Neural progenitor cell (in vitro differentiated cells): ENCODE results near the gene HYDIN. TPM values are rescaled to one million over a fixed set of nuclear protein-coding genes. Genes with fewer than 3 reads are reported as not detected.

Experiments
- DNase-seq: peaks from one replicate; pipeline ENCODE4 v3.0.0-alpha.2; 2016; ENCODE audit warnings: low spot score
- H2AFZ ChIP-seq: fragments of 200-600 bp; sonication (generic); replicated peaks from 2 replicates; pipeline ENCODE4 v1.6.1; 2016; ENCODE audit warnings: antibody characterized with exemption
- H3F3A ChIP-seq: fragments of 200-600 bp; sonication (generic); 2 replicates; pipeline ENCODE4 v1.6.1; 2016; ENCODE audit warnings: antibody characterized with exemption, low read depth
- H3K27ac ChIP-seq: fragments of 200-600 bp; sonication (generic); 2 replicates; pipeline ENCODE4 v1.5.1; 2016; ENCODE audit warnings: mild to moderate bottlenecking
- H3K27me3 ChIP-seq: fragments of 200-600 bp; sonication (generic); 2 replicates; pipeline ENCODE4 v1.6.1; 2016; ENCODE audit warnings: mild to moderate bottlenecking, moderate library complexity
- H3K36me3 ChIP-seq: fragments of 200-600 bp; sonication (generic); 2 replicates; pipeline ENCODE4 v1.5.1; 2016
- H3K4me1 ChIP-seq: fragments of 200-600 bp; sonication (generic); 2 replicates; pipeline ENCODE4 v1.6.1; 2016; ENCODE audit warnings: mixed run types
- H3K4me2 ChIP-seq: fragments of 200-600 bp; sonication (generic); 2 replicates; pipeline ENCODE4 v1.6.1; 2016
- H3K4me3 ChIP-seq: fragments of 200-600 bp; sonication (generic); 2 replicates; pipeline ENCODE4 v1.5.1; 2016
- H3K79me2 ChIP-seq: fragments of 200-600 bp; sonication (generic); 2 replicates; pipeline ENCODE4 v1.6.1; 2016; ENCODE audit warnings: low read depth
- H3K9ac ChIP-seq: fragments of 200-600 bp; sonication (generic); 2 replicates; pipeline ENCODE4 v1.6.1; 2016
- H3K9me3 ChIP-seq: fragments of 200-600 bp; sonication (generic); 2 replicates; pipeline ENCODE4 v1.5.1; 2016; ENCODE audit warnings: low read depth
- H4K20me1 ChIP-seq: fragments of 200-600 bp; sonication (generic); 2 replicates; pipeline ENCODE4 v1.6.1; 2016; ENCODE audit warnings: low read depth
- H3K27ac Mint-ChIP-seq: 3 replicates; pipeline ENCODE4 v1.8.0; 2021; ENCODE audit warnings: mixed read lengths
- H3K27me3 Mint-ChIP-seq: 2 replicates; pipeline ENCODE4 v1.8.0; 2022; ENCODE audit warnings: low read depth, mild to moderate bottlenecking, inconsistent platforms, moderate library complexity, mixed read lengths; ENCODE audit not compliant: insufficient read depth
- H3K36me3 Mint-ChIP-seq: 3 replicates; pipeline ENCODE4 v1.8.0; 2021; ENCODE audit warnings: mixed read lengths
- H3K4me1 Mint-ChIP-seq: 3 replicates; pipeline ENCODE4 v1.8.0; 2021; ENCODE audit warnings: mixed read lengths
- H3K4me3 Mint-ChIP-seq: 3 replicates; pipeline ENCODE4 v1.8.0; 2021; ENCODE audit warnings: mild to moderate bottlenecking, moderate library complexity, mixed read lengths
- H3K9me3 Mint-ChIP-seq: 3 replicates; pipeline ENCODE4 v1.8.0; 2020; ENCODE audit warnings: mixed read lengths
- EZH2 ChIP-seq: fragments of 200-600 bp; sonication (generic); IDR thresholded peaks from 2 replicates; pipeline ENCODE4 v1.6.1; 2017; ENCODE audit warnings: antibody characterized with exemption, mild to moderate bottlenecking, moderate library complexity
- EZH2phosphoT487 ChIP-seq: fragments of 200-600 bp; sonication (generic); IDR thresholded peaks from 2 replicates; pipeline ENCODE4 v1.6.1; 2017; ENCODE audit warnings: antibody characterized with exemption
- total RNA-seq: library from RNA; depleted of rRNA; stranded (reverse); fragments of >200 nt; gene quantifications from 2 replicates; pipeline ENCODE4 v1.2.3, GENCODE V29; 2015; ENCODE audit warnings: low replicate concordance
- TF ChIP-seq, protein P1 (sequence below): fragments of 200-600 bp; sonication (generic); IDR thresholded peaks from 2 replicates; pipeline ENCODE4 v1.5.1; 2017; ENCODE audit warnings: antibody characterized with exemption, mild to moderate bottlenecking

Gene HYDIN
- total RNA-seq, 1 donor from 2014 or later, result 4.0 TPM

DNA sequence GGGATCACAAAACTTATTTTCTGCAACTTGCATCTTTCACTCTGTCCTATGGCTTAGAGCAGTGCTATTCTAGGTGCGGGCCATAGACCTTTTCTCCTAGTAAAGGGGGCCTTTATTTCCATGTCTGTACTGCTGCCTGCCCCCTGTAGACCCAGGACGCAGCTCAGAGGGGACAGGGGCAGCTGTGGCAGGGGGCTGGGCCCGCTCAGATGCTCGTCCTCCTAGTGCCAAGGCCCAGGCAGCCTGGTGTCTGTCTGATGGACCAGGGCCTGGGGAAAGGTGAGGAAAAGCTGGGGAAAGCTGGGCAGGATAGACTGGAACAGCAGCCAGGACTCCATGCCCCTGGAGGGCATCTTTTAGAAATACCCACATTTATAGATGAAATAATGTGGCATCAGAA, 455.1 kb downstream of the HYDIN start:
- H3F3A ChIP-seq, result peaks cover 15% of the 10 kb centered on the region
- peaks cover 12% of the 10 kb centered on the region for H4K20me1 ChIP-seq

DNA sequence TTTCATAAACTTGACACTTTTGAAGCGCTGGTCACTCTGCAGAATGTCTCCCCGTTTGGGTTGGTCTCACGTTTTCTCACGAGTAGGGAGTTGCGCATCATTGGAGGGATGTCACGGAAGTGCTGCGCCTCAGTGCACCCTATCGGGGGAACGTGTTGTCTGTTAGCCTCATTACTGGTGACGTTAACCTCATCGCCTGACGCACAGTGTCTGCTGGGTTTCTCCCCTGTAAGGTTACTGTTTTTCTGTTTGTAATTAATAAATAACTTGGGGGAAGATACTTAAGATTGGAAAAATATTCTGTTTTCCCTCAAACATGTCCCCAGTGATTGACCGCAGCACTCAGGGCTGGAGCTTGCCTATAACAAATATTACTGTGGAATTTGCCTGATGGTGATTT, 456.3 kb downstream of the HYDIN start:
- no peaks in the 10 kb centered on the region for H3K36me3 ChIP-seq
- peaks cover 11% of the 10 kb centered on the region for H3K4me1 Mint-ChIP-seq
- no peaks in the 10 kb centered on the region for H3K79me2 ChIP-seq
- H3K27ac Mint-ChIP-seq, result no peak overlapping the region
- no peak for DNase-seq
- no peak overlapping the region for H2AFZ ChIP-seq
- H3K9me3 ChIP-seq, result no peaks in the 10 kb centered on the region
- H3K9me3 Mint-ChIP-seq, result peaks cover 2% of the 10 kb centered on the region
- no peaks in the 10 kb centered on the region for H3K27me3 ChIP-seq
- no peak overlapping the region for H3K4me3 Mint-ChIP-seq
- no peak overlapping the region for H3K4me2 ChIP-seq
- no peaks in the 10 kb centered on the region for H3K4me1 ChIP-seq
- no peak overlapping the region for H3K27ac ChIP-seq
- no peak overlapping the region for H3K4me3 ChIP-seq
- no peak for TF ChIP-seq EZH2phosphoT487
- no peak for TF ChIP-seq EZH2
- TF ChIP-seq, protein P1, sequence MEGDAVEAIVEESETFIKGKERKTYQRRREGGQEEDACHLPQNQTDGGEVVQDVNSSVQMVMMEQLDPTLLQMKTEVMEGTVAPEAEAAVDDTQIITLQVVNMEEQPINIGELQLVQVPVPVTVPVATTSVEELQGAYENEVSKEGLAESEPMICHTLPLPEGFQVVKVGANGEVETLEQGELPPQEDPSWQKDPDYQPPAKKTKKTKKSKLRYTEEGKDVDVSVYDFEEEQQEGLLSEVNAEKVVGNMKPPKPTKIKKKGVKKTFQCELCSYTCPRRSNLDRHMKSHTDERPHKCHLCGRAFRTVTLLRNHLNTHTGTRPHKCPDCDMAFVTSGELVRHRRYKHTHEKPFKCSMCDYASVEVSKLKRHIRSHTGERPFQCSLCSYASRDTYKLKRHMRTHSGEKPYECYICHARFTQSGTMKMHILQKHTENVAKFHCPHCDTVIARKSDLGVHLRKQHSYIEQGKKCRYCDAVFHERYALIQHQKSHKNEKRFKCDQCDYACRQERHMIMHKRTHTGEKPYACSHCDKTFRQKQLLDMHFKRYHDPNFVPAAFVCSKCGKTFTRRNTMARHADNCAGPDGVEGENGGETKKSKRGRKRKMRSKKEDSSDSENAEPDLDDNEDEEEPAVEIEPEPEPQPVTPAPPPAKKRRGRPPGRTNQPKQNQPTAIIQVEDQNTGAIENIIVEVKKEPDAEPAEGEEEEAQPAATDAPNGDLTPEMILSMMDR, result no peak
- peaks cover 8% of the 10 kb centered on the region for H4K20me1 ChIP-seq
- H3K27me3 Mint-ChIP-seq, result peaks cover 11% of the 10 kb centered on the region
- H3F3A ChIP-seq, result peaks cover 10% of the 10 kb centered on the region
- no peak overlapping the region for H3K9ac ChIP-seq
- H3K36me3 Mint-ChIP-seq, result peaks cover 10% of the 10 kb centered on the region

More for the DNA sequence above, 455.1 kb downstream of the HYDIN start:
- DNase-seq, result no peak
- no peak overlapping the region for H3K4me2 ChIP-seq
- H3K36me3 ChIP-seq, result no peaks in the 10 kb centered on the region
- no peak overlapping the region for H3K27ac ChIP-seq
- Mint-ChIP-seq H3K9me3 (peaks cover 2% of the 10 kb centered on the region), H3K36me3 (peaks cover 9% of the 10 kb centered on the region), H3K27ac (no peak overlapping the region), H3K4me1 (peaks cover 11% of the 10 kb centered on the region), H3K27me3 (peaks cover 6% of the 10 kb centered on the region), H3K4me3 (no peak overlapping the region)
- peaks cover 3% of the 10 kb centered on the region for H3K4me1 ChIP-seq
- H3K4me3 ChIP-seq, result no peak overlapping the region
- H3K27me3 ChIP-seq, result no peaks in the 10 kb centered on the region
- no peak overlapping the region for H3K9ac ChIP-seq
- no peaks in the 10 kb centered on the region for H3K9me3 ChIP-seq
- H2AFZ ChIP-seq, result no peak overlapping the region
- no peaks in the 10 kb centered on the region for H3K79me2 ChIP-seq
- TF ChIP-seq EZH2 (no peak), EZH2phosphoT487 (no peak)
- TF ChIP-seq, protein P1, result no peak

DNA sequence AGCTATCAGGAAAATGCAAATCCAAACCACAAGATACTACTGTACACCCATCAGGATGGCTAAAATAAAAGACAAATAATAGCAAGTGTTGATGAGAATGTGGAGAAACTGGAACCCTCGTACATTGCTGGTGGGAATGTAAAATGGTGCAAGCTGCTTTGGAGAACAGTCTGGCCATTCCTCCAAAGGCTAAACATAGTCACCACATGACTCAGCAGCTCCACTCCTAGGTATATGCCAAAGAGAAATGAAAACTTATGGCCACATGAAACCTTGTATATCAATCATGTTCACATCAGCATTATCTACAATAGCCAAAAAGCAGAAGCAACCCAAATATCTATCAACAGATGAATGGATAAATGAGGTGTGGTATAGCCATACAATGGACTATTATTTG, 458.0 kb downstream of the HYDIN start:
- no peak overlapping the region for H3K9ac ChIP-seq
- H3K36me3 Mint-ChIP-seq, result peaks cover 8% of the 10 kb centered on the region
- no peaks in the 10 kb centered on the region for H3K9me3 Mint-ChIP-seq
- H3K27ac Mint-ChIP-seq, result no peak overlapping the region
- no peaks in the 10 kb centered on the region for H3K79me2 ChIP-seq
- H3K9me3 ChIP-seq, result no peaks in the 10 kb centered on the region
- H3K27me3 ChIP-seq, result no peaks in the 10 kb centered on the region
- peaks cover 7% of the 10 kb centered on the region for H4K20me1 ChIP-seq
- no peak for DNase-seq
- no peak overlapping the region for H2AFZ ChIP-seq
- no peaks in the 10 kb centered on the region for H3F3A ChIP-seq
- TF ChIP-seq EZH2phosphoT487 (no peak), EZH2 (no peak)
- TF ChIP-seq, protein P1, result no peak
- H3K4me3 ChIP-seq, result no peak overlapping the region
- H3K4me1 ChIP-seq, result no peaks in the 10 kb centered on the region
- H3K27ac ChIP-seq, result no peak overlapping the region
- no peaks in the 10 kb centered on the region for H3K36me3 ChIP-seq
- no peak overlapping the region for H3K4me3 Mint-ChIP-seq
- H3K27me3 Mint-ChIP-seq, result peaks cover 7% of the 10 kb centered on the region
- no peak overlapping the region for H3K4me2 ChIP-seq
- H3K4me1 Mint-ChIP-seq, result peaks cover 3% of the 10 kb centered on the region
